NT2/D1 (cell line): ENCODE data around the gene YEATS4.

Source experiments
- DNase-seq: peaks from one replicate; pipeline ENCODE4 v3.0.0-alpha.2; 2011; ENCODE audit warnings: low read depth, low spot score
- H3K27me3 ChIP-seq: 2 replicates; pipeline ENCODE4 v1.6.0; 2011; ENCODE audit warnings: mild to moderate bottlenecking; ENCODE audit not compliant: insufficient read length, insufficient read depth
- H3K36me3 ChIP-seq: 2 replicates; pipeline ENCODE4 v1.6.1; 2011; ENCODE audit warnings: mild to moderate bottlenecking, low read length, mixed read lengths; ENCODE audit not compliant: insufficient read depth, insufficient read length
- H3K4me1 ChIP-seq: 2 replicates; pipeline ENCODE4 v1.5.1; 2011; ENCODE audit not compliant: insufficient read depth, insufficient read length
- H3K4me3 ChIP-seq: 2 replicates; pipeline ENCODE4 v1.5.1; 2011; ENCODE audit warnings: low read depth; ENCODE audit not compliant: insufficient read length
- H3K9ac ChIP-seq: 2 replicates; pipeline ENCODE4 v1.6.0; 2011; ENCODE audit warnings: low read depth; ENCODE audit not compliant: insufficient read length
- H3K9me3 ChIP-seq: 2 replicates; pipeline ENCODE4 v1.5.1; 2011; ENCODE audit warnings: mild to moderate bottlenecking, low read length; ENCODE audit not compliant: insufficient read depth
- SUZ12 ChIP-seq: IDR thresholded peaks from 2 replicates; pipeline ENCODE4 v1.6.1; 2011; ENCODE audit not compliant: insufficient read length, insufficient read depth; ENCODE audit errors: extremely low read depth
- YY1 ChIP-seq: IDR thresholded peaks from 2 replicates; pipeline ENCODE4 v1.6.1; 2011; ENCODE audit not compliant: insufficient read length, insufficient read depth
- ZNF274 ChIP-seq: IDR thresholded peaks from 2 replicates; pipeline ENCODE4 v1.6.1; 2011; ENCODE audit warnings: mild to moderate bottlenecking, low read depth, low read length

YEATS4 gene

GRCh38 chr12:69415471-69416275 lies 56.1 kb downstream of the YEATS4 start:
- Histone ChIP-seq H3K9ac (peak overlapping the region; percentile 44), H3K9me3 (no peaks in the 10 kb centered on the region), H3K4me1 (no peaks in the 10 kb centered on the region), H3K27me3 (no peaks in the 10 kb centered on the region), H3K36me3 (no peaks in the 10 kb centered on the region), H3K4me3 (no peak overlapping the region)
- TF ChIP-seq ZNF274 (no peak), YY1 (no peak), SUZ12 (no peak)
- peak; percentile 55 for DNase-seq

GRCh38 chr12:69417231-69417630 lies 57.7 kb downstream of the YEATS4 start:
- Histone ChIP-seq H3K9me3 (no peaks in the 10 kb centered on the region), H3K27me3 (no peaks in the 10 kb centered on the region), H3K4me1 (no peaks in the 10 kb centered on the region), H3K36me3 (no peaks in the 10 kb centered on the region), H3K4me3 (no peak overlapping the region), H3K9ac (no peak overlapping the region)
- no peak for DNase-seq
- TF ChIP-seq YY1 (no peak), SUZ12 (no peak), ZNF274 (no peak)

GRCh38 chr12:69417741-69418167 lies 58.2 kb downstream of the YEATS4 start:
- Histone ChIP-seq H3K9me3 (no peaks in the 10 kb centered on the region), H3K9ac (no peak overlapping the region), H3K4me1 (no peaks in the 10 kb centered on the region), H3K4me3 (no peak overlapping the region), H3K36me3 (no peaks in the 10 kb centered on the region), H3K27me3 (no peaks in the 10 kb centered on the region)
- DNase-seq: no peak
- no peak for TF ChIP-seq YY1

GRCh38 chr12:69419701-69420100 lies 60.2 kb downstream of the YEATS4 start:
- Histone ChIP-seq H3K36me3 (no peaks in the 10 kb centered on the region), H3K4me1 (no peaks in the 10 kb centered on the region), H3K4me3 (no peak overlapping the region), H3K9me3 (no peaks in the 10 kb centered on the region), H3K9ac (no peak overlapping the region), H3K27me3 (no peaks in the 10 kb centered on the region)
- TF ChIP-seq SUZ12 (no peak), ZNF274 (no peak), YY1 (no peak)
- DNase-seq: no peak

GRCh38 chr12:69421548-69421947 lies 62.0 kb downstream of the YEATS4 start:
- Histone ChIP-seq H3K27me3 (no peaks in the 10 kb centered on the region), H3K9me3 (no peaks in the 10 kb centered on the region), H3K9ac (no peak overlapping the region), H3K4me3 (no peak overlapping the region), H3K36me3 (no peaks in the 10 kb centered on the region), H3K4me1 (peaks cover 4% of the 10 kb centered on the region)
- TF ChIP-seq YY1: no peak
- TF ChIP-seq ZNF274: no peak
- TF ChIP-seq SUZ12: no peak
- no peak for DNase-seq

- Histone ChIP-seq H3K27me3 (no peaks in the 10 kb centered on the region), H3K36me3 (no peaks in the 10 kb centered on the region), H3K4me1 (peaks cover 4% of the 10 kb centered on the region), H3K9me3 (no peaks in the 10 kb centered on the region), H3K4me3 (no peak overlapping the region), H3K9ac (no peak overlapping the region)
- DNase-seq: no peak
- TF ChIP-seq ZNF274: no peak
- TF ChIP-seq YY1: no peak
- TF ChIP-seq SUZ12: no peak
These were observed 63.7 kb downstream of the YEATS4 start for GRCh38 chr12:69423037-69423905.

- no peak overlapping the region for H3K9ac ChIP-seq
- H3K9me3 ChIP-seq: no peaks in the 10 kb centered on the region
- DNase-seq: no peak
- peaks cover 4% of the 10 kb centered on the region for H3K4me1 ChIP-seq
- no peak for TF ChIP-seq ZNF274
- no peak for TF ChIP-seq SUZ12
- no peak for TF ChIP-seq YY1
- H3K4me3 ChIP-seq: no peak overlapping the region
- H3K36me3 ChIP-seq: no peaks in the 10 kb centered on the region
- H3K27me3 ChIP-seq: no peaks in the 10 kb centered on the region
These were observed 65.9 kb downstream of the YEATS4 start for GRCh38 chr12:69425417-69425816.
